IMR-90 (cell line): ENCODE measurements around the gene ALOX15B. TPM values are rescaled to one million over a fixed set of nuclear protein-coding genes. Genes with fewer than 3 reads are reported as not detected.
A peak's percentile ranks its signal among the peaks of the same experiment; 100 is the strongest.

Experiments
- ATAC-seq: fragments of 200-7000 bp; cut with Tn5 transposase; 2 replicates; pipeline ENCODE4 v1.9.1; 2020; ENCODE audit warnings: low read depth, mild to moderate bottlenecking, moderate library complexity
- BruUV-seq: library from RNA; stranded (reverse); fragments of 400-500 nt; replicated peaks from 2 replicates; lab custom pipeline; 2021; lab: Mats Ljungman, UMichigan
- CTCF ChIA-PET: fragments of 300-600 bp; formaldehyde crosslinking; extraction: SDS; loops from one replicate; lab custom pipeline; 2021; ENCODE audit warnings: antibody characterized with exemption; lab: Yijun Ruan, JAX
- POLR2A ChIA-PET: fragments of 300-600 bp; sonication (Branson Sonifier 250); formaldehyde crosslinking; loops from one replicate; lab custom pipeline; 2022; ENCODE audit warnings: antibody characterized with exemption; ENCODE audit not compliant: unreplicated experiment; lab: Charles Lee
- DNase-seq: peaks from one replicate; pipeline ENCODE4 v3.0.0; 2013
- H2AFZ ChIP-seq: replicated peaks from 2 replicates; pipeline ENCODE3; 2013; ENCODE audit warnings: low read length, mild to moderate bottlenecking; ENCODE audit not compliant: poor library complexity
- H2AK5ac ChIP-seq: 2 replicates; pipeline ENCODE4 v1.6.1; 2013; ENCODE audit warnings: low read depth, low read length, inconsistent platforms
- H2AK9ac ChIP-seq: replicated peaks from 2 replicates; pipeline ENCODE3; 2013; ENCODE audit warnings: mild to moderate bottlenecking, low read depth, low read length, moderate library complexity; ENCODE audit not compliant: poor library complexity
- H2BK120ac ChIP-seq: 2 replicates; pipeline ENCODE4 v1.6.1; 2013; ENCODE audit warnings: low read depth, low read length, inconsistent platforms
- H2BK15ac ChIP-seq: 3 replicates; pipeline ENCODE4 v1.6.1; 2013; ENCODE audit warnings: low read depth, low read length, inconsistent platforms
- H2BK20ac ChIP-seq: 2 replicates; pipeline ENCODE4 v1.6.1; 2013; ENCODE audit warnings: low read depth, mild to moderate bottlenecking, inconsistent platforms, low read length, moderate library complexity
- H2BK5ac ChIP-seq: 2 replicates; pipeline ENCODE4 v1.6.1; 2013; ENCODE audit warnings: mild to moderate bottlenecking, low read depth, low read length, inconsistent platforms; ENCODE audit not compliant: poor library complexity, severe bottlenecking
- H3K14ac ChIP-seq: replicated peaks from 2 replicates; pipeline ENCODE4 v1.6.1; 2013; ENCODE audit warnings: low read depth, low read length, inconsistent platforms
- H3K18ac ChIP-seq: 2 replicates; pipeline ENCODE4 v1.6.1; 2013; ENCODE audit warnings: low read depth, low read length, control low read depth
- H3K23ac ChIP-seq: 2 replicates; pipeline ENCODE4 v1.6.1; 2013; ENCODE audit warnings: low read depth, low read length, inconsistent platforms
- H3K27ac ChIP-seq: 2 replicates; pipeline ENCODE4 v1.5.1; 2013; ENCODE audit warnings: mild to moderate bottlenecking, control low read depth, low read length; ENCODE audit not compliant: insufficient read depth
- H3K27me3 ChIP-seq: 2 replicates; pipeline ENCODE4 v1.6.1; 2013; ENCODE audit warnings: low read length; ENCODE audit not compliant: control insufficient read depth, insufficient read depth
- H3K36me3 ChIP-seq: 2 replicates; pipeline ENCODE4 v1.6.1; 2013; ENCODE audit warnings: low read length, mixed read lengths; ENCODE audit not compliant: control insufficient read depth, insufficient read depth
- H3K4ac ChIP-seq: 2 replicates; pipeline ENCODE4 v1.6.1; 2013; ENCODE audit warnings: low read depth, low read length, inconsistent platforms
- H3K4me1 ChIP-seq: 2 replicates; pipeline ENCODE4 v1.6.1; 2013; ENCODE audit warnings: low read length, mixed read lengths; ENCODE audit not compliant: control insufficient read depth, insufficient read depth
- H3K4me2 ChIP-seq: 2 replicates; pipeline ENCODE4 v1.6.1; 2013; ENCODE audit warnings: low read depth, mild to moderate bottlenecking, control low read depth, low read length, moderate library complexity
- H3K4me3 ChIP-seq: 2 replicates; pipeline ENCODE4 v1.5.1; 2013; ENCODE audit warnings: low read depth, mild to moderate bottlenecking, control low read depth, low read length, moderate library complexity; ENCODE audit not compliant: insufficient read depth
- H3K56ac ChIP-seq: 2 replicates; pipeline ENCODE4 v1.6.1; 2013; ENCODE audit warnings: low read length, inconsistent platforms; ENCODE audit not compliant: insufficient read depth; ENCODE audit errors: extremely low read depth
- H3K79me1 ChIP-seq, 2 experiments: 2 replicates each; pipeline ENCODE4 v1.6.1; 2013; ENCODE audit warnings: low read length in 2 of 2, inconsistent platforms in 1 of 2, low read depth in 1 of 2
- H3K9ac ChIP-seq: 2 replicates; pipeline ENCODE4 v1.6.1; 2013; ENCODE audit warnings: low read depth, low read length, control low read depth
- H3K9me1 ChIP-seq: 2 replicates; pipeline ENCODE4 v1.6.1; 2013; ENCODE audit warnings: low read length, inconsistent platforms; ENCODE audit not compliant: insufficient read depth
- H3K9me3 ChIP-seq: 2 replicates; pipeline ENCODE4 v1.6.1; 2013; ENCODE audit warnings: low read length; ENCODE audit not compliant: control insufficient read depth, insufficient read depth
- H4K20me1 ChIP-seq: 2 replicates; pipeline ENCODE4 v1.6.1; 2013; ENCODE audit warnings: low read length, inconsistent platforms; ENCODE audit not compliant: insufficient read depth
- H4K5ac ChIP-seq: 2 replicates; pipeline ENCODE4 v1.6.1; 2013; ENCODE audit warnings: mild to moderate bottlenecking, low read depth, low read length, control low read depth
- H4K8ac ChIP-seq, 2 experiments: 2 replicates each; pipeline ENCODE4 v1.6.1; 2013; ENCODE audit warnings: low read depth in 2 of 2, low read length in 2 of 2, control low read depth in 1 of 2, inconsistent platforms in 1 of 2
- H4K91ac ChIP-seq: 2 replicates; pipeline ENCODE4 v1.6.1; 2013; ENCODE audit warnings: low read depth, low read length, inconsistent platforms; ENCODE audit not compliant: insufficient read depth
- BHLHE40 ChIP-seq: fragments of 150-350 bp; IDR thresholded peaks from 2 replicates; pipeline ENCODE4 v1.6.1; 2016; ENCODE audit warnings: mild to moderate bottlenecking, low read depth, low read length
- CEBPB ChIP-seq: IDR thresholded peaks from 2 replicates; pipeline ENCODE4 v1.6.1; 2012; ENCODE audit warnings: low read depth, low read length, improper control_type of control experiment
- CHD1 ChIP-seq: IDR thresholded peaks from 2 replicates; pipeline ENCODE4 v1.6.1; 2012; ENCODE audit warnings: low read depth, low read length, improper control_type of control experiment
- FOS ChIP-seq: fragments of 150-350 bp; IDR thresholded peaks from 2 replicates; pipeline ENCODE4 v1.6.1; 2016; ENCODE audit warnings: low read depth, low read length
- MAZ ChIP-seq: IDR thresholded peaks from 2 replicates; pipeline ENCODE4 v1.6.1; 2012; ENCODE audit warnings: low read depth, mild to moderate bottlenecking, low read length, improper control_type of control experiment, moderate library complexity, borderline replicate concordance
- MXI1 ChIP-seq: IDR thresholded peaks from 2 replicates; pipeline ENCODE4 v1.6.1; 2012; ENCODE audit warnings: low read depth, mild to moderate bottlenecking, low read length, moderate library complexity, borderline replicate concordance
- NFE2L2 ChIP-seq: fragments of 150-350 bp; IDR thresholded peaks from 2 replicates; pipeline ENCODE4 v1.6.1; 2016; ENCODE audit warnings: low read depth, mild to moderate bottlenecking, low read length
- POLR2A ChIP-seq: IDR thresholded peaks from 2 replicates; pipeline ENCODE4 v1.6.1; 2012; ENCODE audit warnings: mild to moderate bottlenecking, low read depth, low read length
- RAD21 ChIP-seq: IDR thresholded peaks from 2 replicates; pipeline ENCODE4 v1.6.1; 2012; ENCODE audit warnings: low read length, improper control_type of control experiment
- RCOR1 ChIP-seq: IDR thresholded peaks from 2 replicates; pipeline ENCODE4 v1.6.1; 2012; ENCODE audit warnings: mild to moderate bottlenecking, low read length, improper control_type of control experiment; ENCODE audit not compliant: insufficient replicate concordance
- RFX5 ChIP-seq: IDR thresholded peaks from 2 replicates; pipeline ENCODE4 v1.8.0; 2012; ENCODE audit warnings: low read depth, mild to moderate bottlenecking, low read length, moderate library complexity
- SMC3 ChIP-seq: fragments of 150-350 bp; IDR thresholded peaks from 2 replicates; pipeline ENCODE4 v1.6.1; 2016; ENCODE audit warnings: low read depth, mild to moderate bottlenecking, antibody characterized with exemption, low read length, moderate library complexity
- WGBS, 2 experiments: methylation state at CpG; one replicate each; pipeline versions ENCODE4 v1.1.5 to v1.1.7; 2013; ENCODE audit warnings: missing lambda C conversion rate in 2 of 2; ENCODE audit not compliant: insufficient read length in 1 of 2; ENCODE audit errors: extremely low coverage in 2 of 2; 5-methylcytosine and 5-hydroxymethylcytosine counted together
- dilution Hi-C: fragments of 300-500 bp; cut with HindIII; formaldehyde crosslinking; loops from one replicate; pipeline ENCODE4 v1.14.3; 2018; ENCODE audit warnings: low sequenced_read_pairs; ENCODE audit not compliant: unreplicated experiment
- in situ Hi-C: fragments of 300-500 bp; cut with MboI; formaldehyde crosslinking; loops from 3 replicates; pipeline ENCODE4 v1.14.3; 2019; ENCODE audit warnings: low sequenced_read_pairs, inconsistent platforms, mixed read lengths
- intact Hi-C: fragments of 100-400 bp; cut with micrococcal nuclease; formaldehyde crosslinking; loops from 2 replicates; pipeline ENCODE4 v1.10.0; 2022
- polyA plus RNA-seq, 3 experiments: library from polyadenylated mRNA; depleted of rRNA; stranded (reverse); fragments of >200 nt; gene quantifications; 2 replicates each; pipeline ENCODE4 v1.2.3, GENCODE V29; 2012; ENCODE audit warnings: low replicate concordance in 1 of 3
- total RNA-seq: library from RNA; depleted of rRNA; stranded (reverse); fragments of >200 nt; gene quantifications from 2 replicates; pipeline ENCODE4 v1.2.3, GENCODE V29; 2012
- TF ChIP-seq, protein P1 (sequence below): fragments of 150-350 bp; IDR thresholded peaks from 2 replicates; pipeline ENCODE4 v1.6.1; 2016; ENCODE audit warnings: low read depth, mild to moderate bottlenecking, low read length, moderate library complexity, borderline replicate concordance
- TF ChIP-seq, protein P2 (sequence below): conservative IDR thresholded peaks from 2 replicates; pipeline ENCODE4 v1.5.1; 2012; ENCODE audit warnings: mild to moderate bottlenecking, low read depth, low read length, improper control_type of control experiment

ALOX15B gene
- total and polyA plus RNA-seq, 2 of the 4 experiments (the other 2 are of a cell fraction): not detected

DNA sequence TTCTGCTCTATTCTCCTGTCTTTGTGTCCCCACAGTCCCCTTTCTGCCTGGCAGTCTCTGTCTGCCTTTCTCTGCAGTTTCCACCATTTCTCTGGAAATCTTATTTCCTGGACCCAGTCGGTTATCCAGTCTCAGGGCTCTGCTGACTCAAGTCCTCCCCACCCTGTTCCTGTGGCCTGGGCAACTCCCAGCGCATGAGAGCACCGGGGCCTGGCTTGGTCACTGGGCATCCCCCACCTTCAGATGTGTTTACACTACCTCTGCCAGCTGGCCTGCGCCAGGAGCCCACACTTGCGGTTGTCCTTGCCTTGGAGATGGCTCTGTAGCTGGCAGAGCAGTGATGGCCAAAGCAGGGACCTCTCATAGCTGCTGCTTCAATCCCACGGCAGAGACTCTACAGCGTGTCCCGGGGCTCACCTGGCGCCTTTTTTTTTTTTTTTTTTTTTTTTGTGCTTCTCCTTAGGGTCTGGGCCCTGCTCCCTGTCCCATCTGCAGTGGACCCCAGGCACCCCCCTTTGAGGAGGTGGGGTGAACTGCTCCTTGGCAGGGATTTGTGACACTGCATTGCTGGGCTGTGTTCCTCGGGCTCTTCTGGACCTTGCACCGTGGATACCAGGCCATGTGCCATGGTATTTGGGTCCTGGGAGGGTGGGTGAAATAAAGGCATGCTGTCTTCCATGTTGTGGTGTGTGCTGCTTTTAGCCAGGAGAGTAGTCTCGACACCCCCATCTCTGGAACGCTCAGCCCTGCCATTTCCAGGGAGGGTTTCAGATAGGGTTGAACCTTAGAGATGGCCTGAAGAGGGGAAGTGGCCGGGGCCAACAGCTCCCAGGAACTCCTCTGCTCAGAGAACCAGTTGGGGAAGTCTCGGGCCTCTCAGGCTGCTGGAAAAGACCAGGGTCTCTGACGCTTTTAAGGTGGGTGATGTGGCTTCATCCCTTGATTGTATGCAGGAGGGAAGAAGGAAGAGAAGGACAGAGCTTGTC lies 18.9 kb upstream of the ALOX15B start:
- no peaks in the 10 kb centered on the region for H4K20me1 ChIP-seq
- peaks cover 3% of the 10 kb centered on the region; the same call in 1 of the 2 replicates for H3K4me1 ChIP-seq
- H3K56ac ChIP-seq: no peak overlapping the region
- in situ Hi-C loops: no loop called here
- no TSS peak for BruUV-seq
- H4K8ac ChIP-seq: no peak overlapping the region
- H3K79me1 ChIP-seq: no peaks in the 10 kb centered on the region
- H2AK5ac ChIP-seq: no peak overlapping the region
- ChIA-PET CTCF (no interaction called here), POLR2A (no interaction called here)
- no peak overlapping the region for H3K23ac ChIP-seq
- H3K18ac ChIP-seq: no peak overlapping the region
- no peak overlapping the region for H2AFZ ChIP-seq
- no peak overlapping the region for H3K4ac ChIP-seq
- H3K9me1 ChIP-seq: no peaks in the 10 kb centered on the region
- no peak overlapping the region for H4K5ac ChIP-seq
- no peak overlapping the region for H3K4me2 ChIP-seq
- no peak overlapping the region for H3K4me3 ChIP-seq
- no peak overlapping the region for H2AK9ac ChIP-seq
- no peak for ATAC-seq
- no peak overlapping the region for H2BK20ac ChIP-seq
- H2BK15ac ChIP-seq: no peak overlapping the region
- intact Hi-C loops: no loop called here
- H2BK5ac ChIP-seq: no peak overlapping the region
- H3K27ac ChIP-seq: no peak overlapping the region
- no peak overlapping the region for H3K14ac ChIP-seq
- H4K91ac ChIP-seq: no peak overlapping the region
- no peak overlapping the region for H3K9ac ChIP-seq
- DNase-seq: peak; percentile 15
- dilution Hi-C loops: no loop called here
- H2BK120ac ChIP-seq: no peak overlapping the region
- no peaks in the 10 kb centered on the region for H3K9me3 ChIP-seq
- no peaks in the 10 kb centered on the region for H3K36me3 ChIP-seq
- peaks cover 49% of the 10 kb centered on the region for H3K27me3 ChIP-seq
- 67% methylated on average over 8 of the region's 16 CpGs; no CpG with 5 or more reads in 1 of the 2 experiments for WGBS, 2 experiments
- TF ChIP-seq FOS (no peak), CEBPB (no peak), POLR2A (no peak), CHD1 (no peak), RAD21 (no peak), BHLHE40 (no peak), SMC3 (no peak), NFE2L2 (no peak), RFX5 (no peak), RCOR1 (no peak), MXI1 (no peak), MAZ (no peak)
- TF ChIP-seq, protein P1, sequence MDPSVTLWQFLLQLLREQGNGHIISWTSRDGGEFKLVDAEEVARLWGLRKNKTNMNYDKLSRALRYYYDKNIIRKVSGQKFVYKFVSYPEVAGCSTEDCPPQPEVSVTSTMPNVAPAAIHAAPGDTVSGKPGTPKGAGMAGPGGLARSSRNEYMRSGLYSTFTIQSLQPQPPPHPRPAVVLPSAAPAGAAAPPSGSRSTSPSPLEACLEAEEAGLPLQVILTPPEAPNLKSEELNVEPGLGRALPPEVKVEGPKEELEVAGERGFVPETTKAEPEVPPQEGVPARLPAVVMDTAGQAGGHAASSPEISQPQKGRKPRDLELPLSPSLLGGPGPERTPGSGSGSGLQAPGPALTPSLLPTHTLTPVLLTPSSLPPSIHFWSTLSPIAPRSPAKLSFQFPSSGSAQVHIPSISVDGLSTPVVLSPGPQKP: no peak
- TF ChIP-seq, protein P2, sequence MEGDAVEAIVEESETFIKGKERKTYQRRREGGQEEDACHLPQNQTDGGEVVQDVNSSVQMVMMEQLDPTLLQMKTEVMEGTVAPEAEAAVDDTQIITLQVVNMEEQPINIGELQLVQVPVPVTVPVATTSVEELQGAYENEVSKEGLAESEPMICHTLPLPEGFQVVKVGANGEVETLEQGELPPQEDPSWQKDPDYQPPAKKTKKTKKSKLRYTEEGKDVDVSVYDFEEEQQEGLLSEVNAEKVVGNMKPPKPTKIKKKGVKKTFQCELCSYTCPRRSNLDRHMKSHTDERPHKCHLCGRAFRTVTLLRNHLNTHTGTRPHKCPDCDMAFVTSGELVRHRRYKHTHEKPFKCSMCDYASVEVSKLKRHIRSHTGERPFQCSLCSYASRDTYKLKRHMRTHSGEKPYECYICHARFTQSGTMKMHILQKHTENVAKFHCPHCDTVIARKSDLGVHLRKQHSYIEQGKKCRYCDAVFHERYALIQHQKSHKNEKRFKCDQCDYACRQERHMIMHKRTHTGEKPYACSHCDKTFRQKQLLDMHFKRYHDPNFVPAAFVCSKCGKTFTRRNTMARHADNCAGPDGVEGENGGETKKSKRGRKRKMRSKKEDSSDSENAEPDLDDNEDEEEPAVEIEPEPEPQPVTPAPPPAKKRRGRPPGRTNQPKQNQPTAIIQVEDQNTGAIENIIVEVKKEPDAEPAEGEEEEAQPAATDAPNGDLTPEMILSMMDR: no peak
